Parathyroid adenoma (tissue), 2 donors: ENCODE results near the gene OR13C8.

Experiments used
- H2AFZ ChIP-seq: fragments of 300-600 bp; sonication (generic); one replicate; pipeline ENCODE4 v1.7.0; 2017; ENCODE audit warnings: antibody characterized with exemption, mild to moderate bottlenecking
- H3K27ac ChIP-seq: fragments of 300-600 bp; sonication (generic); one replicate; pipeline ENCODE4 v1.7.0; 2017
- H3K27me3 ChIP-seq: fragments of 300-600 bp; sonication (generic); one replicate; pipeline ENCODE4 v1.7.0; 2017; ENCODE audit warnings: low read length; ENCODE audit not compliant: control insufficient read depth, insufficient read depth
- H3K36me3 ChIP-seq: fragments of 300-600 bp; sonication (generic); one replicate; pipeline ENCODE4 v1.7.0; 2017; ENCODE audit warnings: low read length; ENCODE audit not compliant: control insufficient read depth, insufficient read depth
- H3K4me1 ChIP-seq: fragments of 300-600 bp; sonication (generic); one replicate; pipeline ENCODE4 v1.7.0; 2017; ENCODE audit warnings: control low read depth
- H3K4me2 ChIP-seq: fragments of 300-600 bp; sonication (generic); one replicate; pipeline ENCODE4 v1.7.0; 2017; ENCODE audit warnings: low read length
- H3K4me3 ChIP-seq: fragments of 300-600 bp; sonication (generic); one replicate; pipeline ENCODE4 v1.7.0; 2017; ENCODE audit warnings: low read depth, low read length
- H3K79me2 ChIP-seq: fragments of 300-600 bp; sonication (generic); one replicate; pipeline ENCODE4 v1.7.0; 2017; ENCODE audit warnings: control low read depth
- H3K9ac ChIP-seq: fragments of 300-600 bp; sonication (generic); one replicate; pipeline ENCODE4 v1.7.0; 2017; ENCODE audit warnings: mild to moderate bottlenecking
- H3K9me3 ChIP-seq: fragments of 300-600 bp; sonication (generic); one replicate; pipeline ENCODE4 v1.7.0; 2017; ENCODE audit warnings: low read length; ENCODE audit not compliant: control insufficient read depth
- TF ChIP-seq, protein P1 (sequence below): fragments of 300-600 bp; sonication (generic); IDR thresholded peaks from one replicate; pipeline ENCODE4 v1.7.0; 2017; ENCODE audit warnings: antibody characterized with exemption, mild to moderate bottlenecking
- donor health status: primary hyperparathyroidism.

Gene OR13C8

GRCh38 chr9:104544644-104545043 is 24.3 kb upstream of the OR13C8 start:
- Histone ChIP-seq H3K27me3 (no peaks in the 10 kb centered on the region), H3K9ac (no peak overlapping the region)
- TF ChIP-seq, protein P1, sequence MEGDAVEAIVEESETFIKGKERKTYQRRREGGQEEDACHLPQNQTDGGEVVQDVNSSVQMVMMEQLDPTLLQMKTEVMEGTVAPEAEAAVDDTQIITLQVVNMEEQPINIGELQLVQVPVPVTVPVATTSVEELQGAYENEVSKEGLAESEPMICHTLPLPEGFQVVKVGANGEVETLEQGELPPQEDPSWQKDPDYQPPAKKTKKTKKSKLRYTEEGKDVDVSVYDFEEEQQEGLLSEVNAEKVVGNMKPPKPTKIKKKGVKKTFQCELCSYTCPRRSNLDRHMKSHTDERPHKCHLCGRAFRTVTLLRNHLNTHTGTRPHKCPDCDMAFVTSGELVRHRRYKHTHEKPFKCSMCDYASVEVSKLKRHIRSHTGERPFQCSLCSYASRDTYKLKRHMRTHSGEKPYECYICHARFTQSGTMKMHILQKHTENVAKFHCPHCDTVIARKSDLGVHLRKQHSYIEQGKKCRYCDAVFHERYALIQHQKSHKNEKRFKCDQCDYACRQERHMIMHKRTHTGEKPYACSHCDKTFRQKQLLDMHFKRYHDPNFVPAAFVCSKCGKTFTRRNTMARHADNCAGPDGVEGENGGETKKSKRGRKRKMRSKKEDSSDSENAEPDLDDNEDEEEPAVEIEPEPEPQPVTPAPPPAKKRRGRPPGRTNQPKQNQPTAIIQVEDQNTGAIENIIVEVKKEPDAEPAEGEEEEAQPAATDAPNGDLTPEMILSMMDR, result no peak

GRCh38 chr9:104553261-104553660 is 15.7 kb upstream of the OR13C8 start:
- Histone ChIP-seq H2AFZ (no peak overlapping the region), H3K4me3 (no peak overlapping the region), H3K79me2 (no peaks in the 10 kb centered on the region), H3K27me3 (no peaks in the 10 kb centered on the region), H3K27ac (no peak overlapping the region), H3K36me3 (no peaks in the 10 kb centered on the region), H3K4me2 (no peak overlapping the region), H3K9me3 (no peaks in the 10 kb centered on the region), H3K4me1 (no peaks in the 10 kb centered on the region), H3K9ac (no peak overlapping the region)
- TF ChIP-seq, protein P1, result no peak

More at GRCh38 chr9:104544644-104545043, 24.3 kb upstream of the OR13C8 start:
- no peaks in the 10 kb centered on the region for H3K9me3 ChIP-seq
- H3K79me2 ChIP-seq, result no peaks in the 10 kb centered on the region
- no peak overlapping the region for H3K4me3 ChIP-seq
- no peaks in the 10 kb centered on the region for H3K36me3 ChIP-seq
- no peak overlapping the region for H3K27ac ChIP-seq
- no peak overlapping the region for H3K4me2 ChIP-seq
- H3K4me1 ChIP-seq, result no peaks in the 10 kb centered on the region
- no peak overlapping the region for H2AFZ ChIP-seq

- no peak overlapping the region for H3K4me2 ChIP-seq
- no peak overlapping the region for H3K27ac ChIP-seq
- no peaks in the 10 kb centered on the region for H3K9me3 ChIP-seq
- TF ChIP-seq, protein P1, result no peak
- H3K4me1 ChIP-seq, result no peaks in the 10 kb centered on the region
- H3K9ac ChIP-seq, result no peak overlapping the region
- no peaks in the 10 kb centered on the region for H3K36me3 ChIP-seq
- no peak overlapping the region for H3K4me3 ChIP-seq
- H2AFZ ChIP-seq, result no peak overlapping the region
- no peaks in the 10 kb centered on the region for H3K79me2 ChIP-seq
- H3K27me3 ChIP-seq, result no peaks in the 10 kb centered on the region
These were observed 13.4 kb upstream of the OR13C8 start for GRCh38 chr9:104555521-104555920.

- no peak overlapping the region for H3K27ac ChIP-seq
- H3K9ac ChIP-seq, result no peak overlapping the region
- no peaks in the 10 kb centered on the region for H3K36me3 ChIP-seq
- no peak overlapping the region for H3K4me3 ChIP-seq
- no peaks in the 10 kb centered on the region for H3K79me2 ChIP-seq
- no peak overlapping the region for H2AFZ ChIP-seq
- TF ChIP-seq, protein P1, result no peak
- no peaks in the 10 kb centered on the region for H3K27me3 ChIP-seq
- no peak overlapping the region for H3K4me2 ChIP-seq
- no peaks in the 10 kb centered on the region for H3K9me3 ChIP-seq
- no peaks in the 10 kb centered on the region for H3K4me1 ChIP-seq
These were observed 11.9 kb upstream of the OR13C8 start for GRCh38 chr9:104556830-104557634.

DNA sequence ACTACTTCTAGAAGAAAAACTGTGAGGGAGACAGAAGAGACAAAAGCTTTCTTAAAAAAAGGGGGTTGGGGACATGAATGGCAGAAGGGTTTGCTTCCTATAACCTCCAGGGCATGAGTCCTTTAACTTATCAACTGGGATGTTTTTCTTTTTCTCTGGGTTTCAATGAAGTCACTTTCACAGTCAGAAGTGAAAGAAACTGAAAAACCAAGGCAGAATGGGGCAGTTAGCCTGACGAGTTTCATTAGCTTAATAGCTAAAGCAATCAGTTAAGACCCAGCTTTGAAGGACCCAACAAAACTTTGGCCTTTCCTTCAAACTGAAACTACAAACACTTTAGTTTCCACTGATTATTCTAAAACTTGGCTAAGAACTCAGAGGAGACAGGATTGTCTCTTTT is 4.6 kb upstream of the OR13C8 start:
- Histone ChIP-seq H3K9ac (no peak overlapping the region), H3K4me1 (no peaks in the 10 kb centered on the region), H3K9me3 (no peaks in the 10 kb centered on the region), H3K27me3 (no peaks in the 10 kb centered on the region), H3K36me3 (no peaks in the 10 kb centered on the region), H3K79me2 (no peaks in the 10 kb centered on the region), H3K4me2 (no peak overlapping the region), H3K27ac (no peak overlapping the region), H3K4me3 (no peak overlapping the region), H2AFZ (no peak overlapping the region)
- TF ChIP-seq, protein P1, result no peak
